Eye (tissue), 1 donor: Measurements from ENCODE around the gene NDC1.
A peak's percentile ranks its signal among the peaks of the same experiment; 100 is the strongest.
"Not testable (repeated sequence)": the region's sequence is repeated elsewhere in the genome, so short reads cannot be mapped to it uniquely, and the experiment has no call there.

Source experiments
- DNase-seq: peaks from one replicate; pipeline ENCODE4 v3.0.0-alpha.2; 2015

NDC1 gene

GRCh38 chr1:53760497-53760896 is 77.6 kb downstream of the NDC1 start:
- DNase-seq, result not testable (repeated sequence)

- DNase-seq, result no peak
These were observed 82.2 kb downstream of the NDC1 start for GRCh38 chr1:53755874-53756273.

DNA sequence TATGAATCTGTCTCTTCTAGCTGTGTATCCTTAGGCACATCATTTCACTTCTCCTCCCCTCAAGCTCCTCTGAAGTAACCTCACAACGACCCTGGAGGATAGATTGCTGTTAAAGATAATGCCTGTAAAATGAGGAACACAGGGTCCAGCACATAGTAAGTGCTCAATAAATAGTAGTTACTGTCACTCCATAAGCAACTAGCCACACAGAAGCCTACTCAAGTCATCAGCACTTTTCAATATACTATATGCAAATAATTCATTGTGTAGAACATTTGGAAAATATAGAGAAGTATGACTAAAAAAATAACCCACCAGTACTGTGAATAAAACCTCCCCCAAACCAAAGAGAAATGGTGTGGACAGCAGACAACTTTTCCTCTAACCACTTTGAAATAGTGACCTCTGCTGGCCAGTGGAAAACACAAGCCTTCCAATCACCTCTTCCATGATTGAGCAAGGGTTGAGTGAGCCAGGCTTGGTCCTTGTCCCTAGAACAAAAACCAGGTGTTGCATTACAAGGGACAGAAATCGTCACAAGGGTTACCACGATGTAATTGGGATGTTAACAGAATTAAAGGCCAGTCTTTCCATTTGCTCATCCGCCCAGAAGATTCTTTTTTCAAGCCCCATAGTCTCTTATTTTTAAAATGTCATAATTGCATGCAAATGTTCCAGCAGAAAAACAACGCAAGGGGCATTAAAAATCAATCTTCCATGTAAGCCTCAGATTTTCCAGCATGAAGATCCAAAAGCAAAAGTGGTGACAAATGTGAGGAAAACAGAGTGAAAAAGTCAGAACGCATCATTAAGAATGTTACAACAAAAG is 83.4 kb downstream of the NDC1 start:
- peak; percentile 80 for DNase-seq

DNA sequence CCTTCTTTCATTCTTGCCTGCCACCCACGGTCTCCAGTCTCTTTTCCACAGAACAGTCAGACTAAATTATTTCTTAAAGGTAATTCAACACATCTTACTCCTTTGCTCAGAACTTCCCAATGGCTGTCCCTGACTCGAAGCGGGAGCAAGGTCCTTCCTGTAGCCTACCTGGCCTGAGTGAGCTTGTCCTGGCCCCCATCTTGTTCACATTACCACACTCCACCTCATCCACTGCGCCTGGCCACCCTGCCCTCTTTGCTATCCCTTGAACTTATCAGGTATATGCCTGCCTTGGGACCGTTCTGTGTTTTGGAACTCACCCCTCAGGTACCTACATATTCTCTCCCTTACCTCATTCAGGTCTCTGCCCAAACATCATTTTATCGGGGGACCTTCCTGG is 85.8 kb downstream of the NDC1 start:
- DNase-seq, result no peak

DNA sequence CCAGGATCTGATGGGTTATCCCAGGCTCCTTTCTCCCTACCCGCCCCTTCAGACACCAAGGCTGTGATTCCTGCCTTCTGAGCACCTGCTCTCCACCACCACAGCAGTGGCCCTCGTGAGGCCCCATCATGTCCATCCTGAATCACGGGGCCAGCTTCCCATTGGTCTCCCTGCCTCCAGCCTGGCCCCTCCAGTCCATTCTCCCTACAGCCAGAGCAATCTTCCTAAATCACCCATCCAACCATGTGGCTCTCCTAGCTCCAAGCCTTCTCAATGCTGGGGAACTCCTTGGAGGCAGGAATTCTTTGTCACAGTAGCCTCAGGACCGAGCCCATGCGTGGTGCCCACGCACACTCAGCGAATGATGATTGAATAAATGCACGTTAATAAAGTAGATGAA is 90.3 kb downstream of the NDC1 start:
- no peak for DNase-seq

DNA sequence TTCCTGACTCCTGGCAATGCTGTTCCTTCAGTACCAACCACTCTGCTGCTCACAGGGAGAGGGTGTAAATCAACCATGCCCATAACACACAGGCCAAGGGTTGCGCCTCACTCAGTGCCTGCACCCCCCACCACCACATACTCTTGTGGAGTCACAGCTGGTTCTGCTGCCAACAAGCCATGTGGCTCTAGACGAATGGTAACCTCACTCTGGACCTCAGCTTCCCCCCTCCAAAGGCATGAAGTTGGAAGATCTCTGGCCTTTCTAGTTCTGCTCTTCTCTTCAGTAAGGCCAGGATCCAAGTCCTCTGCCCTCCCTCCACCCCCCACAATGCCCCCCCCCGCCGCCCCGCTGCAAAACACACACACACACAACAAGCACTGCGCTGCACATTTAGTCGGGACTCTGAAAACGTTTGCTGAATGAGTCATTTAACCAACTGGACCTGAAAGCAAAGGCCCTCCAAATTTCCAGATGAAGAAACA is 97.4 kb downstream of the NDC1 start:
- no peak for DNase-seq

- peak; percentile 94 for DNase-seq
These were observed 98.9 kb downstream of the NDC1 start, which contains the start of gene GLIS1 for GRCh38 chr1:53739109-53739681. Gene GLIS1, minus strand, starts transcription at chr1:53739164. Its CDS starts 1,100 bp downstream, at chr1:53738064.

DNA sequence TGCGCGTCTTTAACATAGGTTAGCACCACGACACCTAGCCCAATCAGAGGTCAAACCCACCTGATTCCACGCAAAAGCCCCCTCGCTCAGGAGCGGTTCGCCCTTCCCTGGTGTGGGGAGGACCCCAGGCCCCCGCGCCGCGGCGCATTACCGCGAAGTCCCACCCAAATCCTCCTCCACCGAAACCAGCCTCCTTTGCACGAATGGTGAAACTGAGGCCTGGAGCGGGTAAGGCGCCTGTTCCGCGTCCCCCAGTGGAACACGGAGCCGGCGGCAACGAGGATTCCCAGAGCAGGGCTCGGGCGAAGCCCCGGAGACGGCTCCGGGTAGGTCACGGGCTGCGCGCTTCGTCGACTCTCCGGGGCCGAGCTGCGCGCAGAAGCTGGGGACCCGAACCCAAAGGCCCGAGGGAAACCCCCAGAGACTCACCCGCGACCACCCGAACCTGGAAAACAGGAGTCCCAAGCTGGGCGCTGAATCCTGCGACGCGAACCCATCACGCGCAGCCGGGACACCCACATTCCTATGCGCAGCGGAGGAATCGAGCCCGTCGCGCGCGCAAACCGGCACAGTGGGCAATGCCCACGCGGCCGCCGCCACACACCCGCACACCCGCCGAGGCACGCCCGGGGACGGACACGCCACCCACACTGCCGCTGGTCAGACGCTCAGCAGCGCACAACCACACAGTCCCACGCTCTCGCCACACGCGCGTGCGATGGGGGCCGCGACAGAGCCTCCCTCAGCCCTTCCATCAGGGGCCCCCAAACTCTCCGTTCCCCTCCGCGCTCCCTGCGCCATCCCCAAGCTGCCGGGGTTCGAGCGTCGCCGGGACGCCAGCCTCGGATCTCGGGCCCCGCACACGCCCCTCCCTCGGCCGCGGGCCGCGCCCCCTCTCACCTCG is 99.6 kb downstream of the NDC1 start:
- peak; percentile 56 for DNase-seq

- DNase-seq, result peak; percentile 45
These were observed 100.4 kb downstream of the NDC1 start for GRCh38 chr1:53737648-53738204.

DNA sequence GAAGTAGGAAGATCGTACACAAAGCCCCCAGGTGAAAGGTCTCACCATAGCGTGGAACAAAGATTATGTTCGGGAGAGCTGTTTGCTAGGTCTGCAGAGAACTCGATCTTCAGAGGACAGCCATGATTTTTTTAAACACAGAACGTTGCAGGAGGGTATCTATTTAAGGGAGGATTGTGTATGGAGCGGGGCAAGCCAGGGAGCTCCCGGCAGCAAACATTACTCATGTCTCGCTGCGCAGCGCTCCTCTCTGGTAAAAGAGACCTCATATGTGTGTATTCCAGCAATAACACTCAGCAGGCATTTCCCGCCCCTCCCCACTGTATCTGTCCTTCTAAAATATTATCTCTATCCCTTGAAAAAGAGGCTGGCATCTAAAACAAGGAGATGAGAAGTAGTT is 101.8 kb downstream of the NDC1 start:
- no peak for DNase-seq

DNA sequence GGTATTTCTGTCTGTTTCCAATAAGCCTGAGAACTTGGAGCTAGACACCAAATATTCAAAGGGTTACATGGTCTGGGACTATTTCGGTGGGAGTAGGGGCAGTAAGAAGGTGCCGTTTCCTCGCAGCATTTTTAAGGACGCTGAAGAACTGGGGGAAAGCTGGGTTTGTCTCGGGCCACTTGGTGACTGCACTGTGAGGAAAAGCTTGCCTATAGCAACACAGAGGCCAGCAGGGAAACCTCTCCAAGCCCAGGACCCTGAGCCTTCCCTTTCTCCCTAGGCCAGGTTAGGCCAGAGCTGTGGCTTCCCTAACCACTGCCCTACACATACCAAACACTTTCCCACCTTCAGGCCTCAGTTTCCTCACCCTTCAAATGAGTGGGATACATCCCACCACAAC is 102.4 kb downstream of the NDC1 start:
- no peak for DNase-seq

DNA sequence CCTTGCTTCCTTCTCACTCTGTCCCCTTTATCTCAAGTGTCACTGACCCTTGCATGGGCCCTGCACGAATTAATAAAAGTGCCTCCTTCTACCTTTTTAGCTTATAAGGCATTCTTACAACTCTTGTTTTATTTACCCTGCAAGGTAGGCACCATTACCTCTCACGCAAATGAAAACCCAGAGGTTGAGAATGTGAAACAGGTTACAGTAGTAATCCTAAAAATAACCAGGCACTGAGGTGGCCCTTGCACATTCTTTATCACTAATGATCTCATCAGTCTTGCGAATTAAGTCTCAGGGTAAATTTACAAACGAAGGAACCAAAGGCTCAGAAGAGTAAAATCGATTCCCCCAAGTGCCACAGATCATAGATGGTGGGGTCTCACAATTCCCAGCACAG is 102.8 kb downstream of the NDC1 start:
- no peak for DNase-seq

- DNase-seq, result peak; percentile 25
These were observed 103.4 kb downstream of the NDC1 start for GRCh38 chr1:53734650-53735211.

DNA sequence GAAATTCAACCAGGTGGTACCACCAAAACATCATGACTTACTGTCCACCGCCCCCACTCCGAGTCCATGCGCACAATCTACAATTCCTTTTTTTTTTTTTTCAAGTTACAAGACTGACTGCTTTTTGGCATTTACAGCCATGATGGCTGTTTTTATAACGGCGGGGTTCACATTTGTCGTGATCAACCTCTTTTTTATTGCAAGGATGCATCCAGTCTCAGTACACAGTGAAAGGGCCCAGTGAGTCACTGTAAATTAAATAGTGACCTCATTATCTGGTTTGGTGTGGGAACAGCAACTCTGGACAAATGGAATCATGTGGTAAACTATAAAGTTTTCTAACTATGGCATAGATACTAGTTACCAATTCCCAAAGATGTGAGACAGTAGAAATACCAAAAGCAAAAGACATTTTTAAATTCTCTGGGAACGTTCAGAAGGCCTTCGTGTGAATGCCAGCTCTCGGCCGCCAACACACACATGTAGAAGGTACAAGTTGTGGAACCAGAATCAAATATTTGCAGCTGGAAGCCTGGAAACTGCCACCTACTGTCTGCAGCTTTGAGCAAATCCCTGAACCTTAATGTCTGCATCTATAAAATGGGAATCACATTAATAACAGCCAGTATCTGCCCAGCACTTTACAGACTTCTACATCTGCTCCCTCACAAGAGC is 104.0 kb downstream of the NDC1 start:
- DNase-seq, result no peak

- no peak for DNase-seq
These were observed 104.6 kb downstream of the NDC1 start for GRCh38 chr1:53733447-53733931.

- peak; percentile 25 for DNase-seq
These were observed 105.2 kb downstream of the NDC1 start for GRCh38 chr1:53732912-53733317.

DNA sequence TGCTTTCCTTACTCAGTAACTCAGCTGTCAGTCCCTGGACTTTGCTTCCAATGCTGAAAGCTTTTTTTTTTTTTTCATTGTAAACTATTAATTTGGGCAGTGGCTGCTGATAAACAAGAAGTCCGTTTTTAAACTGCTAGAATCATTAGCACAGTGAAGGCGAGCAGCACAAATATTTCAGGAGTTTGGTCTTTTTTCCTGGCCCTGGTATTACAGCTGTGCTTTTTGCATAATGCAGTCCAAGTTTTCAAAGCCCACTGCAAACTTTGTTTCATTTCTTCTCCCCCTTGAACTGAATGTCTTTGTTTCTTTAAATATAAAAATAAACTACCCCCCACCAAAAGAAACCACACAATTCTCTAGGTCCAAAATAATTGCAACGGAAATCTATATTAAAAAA is 105.7 kb downstream of the NDC1 start:
- DNase-seq, result no peak

GRCh38 chr1:53731779-53732305 is 106.3 kb downstream of the NDC1 start:
- DNase-seq, result no peak

DNA sequence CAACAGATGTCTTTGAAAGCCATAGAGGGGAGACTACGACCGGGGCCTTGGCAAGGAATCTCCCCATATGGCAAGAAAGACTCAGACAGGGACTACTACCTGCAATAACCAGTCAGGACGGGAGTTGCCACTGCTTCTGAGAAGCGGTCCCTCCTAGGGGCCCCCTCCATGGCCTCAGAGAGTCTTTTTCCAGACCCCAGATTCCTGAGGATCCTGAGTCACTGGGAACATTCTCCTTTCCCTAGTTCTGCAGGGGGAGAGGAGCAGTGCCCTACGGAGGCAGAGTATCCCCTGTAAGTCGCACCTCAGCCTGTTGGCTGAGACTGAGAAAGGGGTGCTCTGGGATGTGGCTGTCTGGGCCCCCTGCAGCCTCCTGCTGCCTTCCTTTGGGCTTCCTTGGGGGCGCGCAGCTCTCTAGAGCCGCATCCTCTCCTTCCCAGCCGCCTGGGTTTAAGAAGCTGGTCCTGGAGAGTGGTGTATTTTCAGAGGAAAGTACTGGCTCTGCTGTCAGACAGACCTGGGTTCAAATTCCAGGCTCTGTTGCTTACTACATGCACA is 107.0 kb downstream of the NDC1 start:
- peak; percentile 12 for DNase-seq

- DNase-seq, result peak; percentile 9
These were observed 107.8 kb downstream of the NDC1 start for GRCh38 chr1:53730224-53730865.
